Astrocyte (in vitro differentiated cells and primary cell): Measurements from ENCODE around the gene CABP2.

Experiments
- EZH2 ChIP-seq: IDR thresholded peaks from 2 replicates; pipeline ENCODE4 v1.6.1; 2012; ENCODE audit warnings: mild to moderate bottlenecking, low read length, inconsistent platforms; ENCODE audit not compliant: insufficient read depth
- TF ChIP-seq, protein P1 (sequence below): IDR thresholded peaks from 2 replicates; pipeline ENCODE4 v1.5.1; 2011; ENCODE audit warnings: low read depth, mild to moderate bottlenecking, inconsistent platforms, low read length, moderate library complexity; ENCODE audit not compliant: insufficient read depth

DNA sequence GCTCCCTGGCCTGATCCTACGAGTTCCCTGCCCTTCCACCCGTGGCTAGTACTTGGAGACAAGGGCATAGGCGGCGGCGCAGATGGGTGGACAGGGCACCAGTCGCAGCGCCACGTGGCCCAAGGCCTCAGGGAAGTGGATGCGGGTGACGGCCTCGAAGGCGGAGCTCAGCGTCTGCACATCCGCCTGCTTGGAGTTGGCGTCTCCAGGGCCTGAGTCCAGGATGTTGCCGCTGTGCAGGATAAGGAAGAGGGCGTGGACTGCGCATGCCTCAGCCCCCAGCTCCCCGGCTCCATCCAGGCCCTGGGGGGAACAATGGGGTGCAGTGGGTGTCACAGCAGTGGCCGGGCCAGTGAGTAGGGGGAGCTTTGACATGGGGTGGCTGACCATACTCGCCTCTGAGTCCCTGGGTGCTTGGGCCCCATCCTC, 24.7 kb downstream of the CABP2 start:
- TF ChIP-seq, protein P1, sequence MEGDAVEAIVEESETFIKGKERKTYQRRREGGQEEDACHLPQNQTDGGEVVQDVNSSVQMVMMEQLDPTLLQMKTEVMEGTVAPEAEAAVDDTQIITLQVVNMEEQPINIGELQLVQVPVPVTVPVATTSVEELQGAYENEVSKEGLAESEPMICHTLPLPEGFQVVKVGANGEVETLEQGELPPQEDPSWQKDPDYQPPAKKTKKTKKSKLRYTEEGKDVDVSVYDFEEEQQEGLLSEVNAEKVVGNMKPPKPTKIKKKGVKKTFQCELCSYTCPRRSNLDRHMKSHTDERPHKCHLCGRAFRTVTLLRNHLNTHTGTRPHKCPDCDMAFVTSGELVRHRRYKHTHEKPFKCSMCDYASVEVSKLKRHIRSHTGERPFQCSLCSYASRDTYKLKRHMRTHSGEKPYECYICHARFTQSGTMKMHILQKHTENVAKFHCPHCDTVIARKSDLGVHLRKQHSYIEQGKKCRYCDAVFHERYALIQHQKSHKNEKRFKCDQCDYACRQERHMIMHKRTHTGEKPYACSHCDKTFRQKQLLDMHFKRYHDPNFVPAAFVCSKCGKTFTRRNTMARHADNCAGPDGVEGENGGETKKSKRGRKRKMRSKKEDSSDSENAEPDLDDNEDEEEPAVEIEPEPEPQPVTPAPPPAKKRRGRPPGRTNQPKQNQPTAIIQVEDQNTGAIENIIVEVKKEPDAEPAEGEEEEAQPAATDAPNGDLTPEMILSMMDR = no peak
- TF ChIP-seq EZH2 = no peak
